MM.1S (cell line): ENCODE measurements around the gene EWSR1.

Experiments used
- EZH2 ChIP-seq: fragments of 300-600 bp; sonication (generic); optimal IDR thresholded peaks from 2 replicates; pipeline ENCODE3; 2017; ENCODE audit warnings: low read depth, mild to moderate bottlenecking, antibody characterized with exemption, low read length, mixed read lengths
- TF ChIP-seq, protein P1 (sequence below): fragments of 300-600 bp; sonication (generic); IDR thresholded peaks from 2 replicates; pipeline ENCODE4 v1.5.1; 2016; ENCODE audit warnings: antibody characterized with exemption, low read length, mixed read lengths

GRCh38 chr22:29258407-29259252 lies 9.4 kb upstream of the EWSR1 start:
- TF ChIP-seq EZH2, result no peak
- TF ChIP-seq, protein P1, sequence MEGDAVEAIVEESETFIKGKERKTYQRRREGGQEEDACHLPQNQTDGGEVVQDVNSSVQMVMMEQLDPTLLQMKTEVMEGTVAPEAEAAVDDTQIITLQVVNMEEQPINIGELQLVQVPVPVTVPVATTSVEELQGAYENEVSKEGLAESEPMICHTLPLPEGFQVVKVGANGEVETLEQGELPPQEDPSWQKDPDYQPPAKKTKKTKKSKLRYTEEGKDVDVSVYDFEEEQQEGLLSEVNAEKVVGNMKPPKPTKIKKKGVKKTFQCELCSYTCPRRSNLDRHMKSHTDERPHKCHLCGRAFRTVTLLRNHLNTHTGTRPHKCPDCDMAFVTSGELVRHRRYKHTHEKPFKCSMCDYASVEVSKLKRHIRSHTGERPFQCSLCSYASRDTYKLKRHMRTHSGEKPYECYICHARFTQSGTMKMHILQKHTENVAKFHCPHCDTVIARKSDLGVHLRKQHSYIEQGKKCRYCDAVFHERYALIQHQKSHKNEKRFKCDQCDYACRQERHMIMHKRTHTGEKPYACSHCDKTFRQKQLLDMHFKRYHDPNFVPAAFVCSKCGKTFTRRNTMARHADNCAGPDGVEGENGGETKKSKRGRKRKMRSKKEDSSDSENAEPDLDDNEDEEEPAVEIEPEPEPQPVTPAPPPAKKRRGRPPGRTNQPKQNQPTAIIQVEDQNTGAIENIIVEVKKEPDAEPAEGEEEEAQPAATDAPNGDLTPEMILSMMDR, result no peak
